NCI-H1694 treated with DMSO at 0.1 percent for 48 hours (cell line): ENCODE measurements around the gene GAGE12H.
"Not testable (repeated sequence)": the region's sequence is repeated elsewhere in the genome, so short reads cannot be mapped to it uniquely, and the experiment has no call there.

ENCODE experiments used
- DNase-seq: peaks from one replicate; lab custom pipeline; 2025; lab: John Stamatoyannopoulos, UW

Gene GAGE12H

GRCh38 chrX:49579649-49580048, at the start of gene GAGE12H:
GAGE12H (plus strand) TSS chrX:49579949; CDS start chrX:49581104, 1,155 bp downstream.
- not testable (repeated sequence) for DNase-seq

- not testable (repeated sequence) for DNase-seq
Measured at GRCh38 chrX:49531877-49532276, 47.9 kb upstream of the GAGE12H start, which contains the start of gene GAGE12C. GAGE12C (plus strand) TSS chrX:49532177; CDS start chrX:49533332, 1,155 bp downstream.

- DNase-seq: not testable (repeated sequence)
Measured at GRCh38 chrX:49541433-49541832, 38.3 kb upstream of the GAGE12H start, which contains the start of gene GAGE12D. GAGE12D (plus strand) TSS chrX:49541733; CDS start chrX:49542888, 1,155 bp downstream.

GRCh38 chrX:49550989-49551388, 28.8 kb upstream of the GAGE12H start, which contains the start of gene GAGE12E:
GAGE12E (plus strand) TSS chrX:49551289; CDS start chrX:49552444, 1,155 bp downstream.
- not testable (repeated sequence) for DNase-seq

- not testable (repeated sequence) for DNase-seq
Measured at GRCh38 chrX:49560542-49560941, 19.2 kb upstream of the GAGE12H start, which contains the start of gene GAGE12F. GAGE12F (plus strand) TSS chrX:49560842; CDS start chrX:49561997, 1,155 bp downstream.

- not testable (repeated sequence) for DNase-seq
Measured at GRCh38 chrX:49568728-49569127, 11.0 kb upstream of the GAGE12H start.

- not testable (repeated sequence) for DNase-seq
Measured at GRCh38 chrX:49569152-49569551, 10.6 kb upstream of the GAGE12H start.

GRCh38 chrX:49570100-49570499, 9.6 kb upstream of the GAGE12H start, which contains the start of gene GAGE12G:
GAGE12G (plus strand) TSS chrX:49570400; CDS start chrX:49571555, 1,155 bp downstream.
- not testable (repeated sequence) for DNase-seq

- DNase-seq: not testable (repeated sequence)
Measured at GRCh38 chrX:49589196-49589595, 9.4 kb downstream of the GAGE12H start, which contains the start of gene GAGE2A. GAGE2A (plus strand) TSS chrX:49589496; CDS start chrX:49590651, 1,155 bp downstream.

GRCh38 chrX:49589769-49590478, 10.2 kb downstream of the GAGE12H start:
- not testable (repeated sequence) for DNase-seq

GRCh38 chrX:49590488-49590887, 10.7 kb downstream of the GAGE12H start:
- not testable (repeated sequence) for DNase-seq

- not testable (repeated sequence) for DNase-seq
Measured at GRCh38 chrX:49598720-49599119, 19.0 kb downstream of the GAGE12H start, which contains the start of gene GAGE1. GAGE1 (plus strand) TSS chrX:49599020; CDS start chrX:49600175, 1,155 bp downstream.

GRCh38 chrX:49610718-49611310, 31.1 kb downstream of the GAGE12H start:
- DNase-seq: no peak

GRCh38 chrX:49618574-49618973, 38.8 kb downstream of the GAGE12H start:
- DNase-seq: no peak

GRCh38 chrX:49627086-49627777, 47.5 kb downstream of the GAGE12H start:
- DNase-seq: no peak
